IMR-90 (cell line): Measurements from ENCODE around the gene GPRC5C. TPM values are rescaled to one million over a fixed set of nuclear protein-coding genes. Genes with fewer than 3 reads are reported as not detected.

Source experiments
- ATAC-seq: fragments of 200-7000 bp; cut with Tn5 transposase; 2 replicates; pipeline ENCODE4 v1.9.1; 2020; ENCODE audit warnings: low read depth, mild to moderate bottlenecking, moderate library complexity
- BruUV-seq: library from RNA; stranded (reverse); fragments of 400-500 nt; replicated peaks from 2 replicates; lab custom pipeline; 2021; lab: Mats Ljungman, UMichigan
- CTCF ChIA-PET: fragments of 300-600 bp; formaldehyde crosslinking; extraction: SDS; loops from one replicate; lab custom pipeline; 2021; ENCODE audit warnings: antibody characterized with exemption; lab: Yijun Ruan, JAX
- POLR2A ChIA-PET: fragments of 300-600 bp; sonication (Branson Sonifier 250); formaldehyde crosslinking; loops from one replicate; lab custom pipeline; 2022; ENCODE audit warnings: antibody characterized with exemption; ENCODE audit not compliant: unreplicated experiment; lab: Charles Lee
- DNase-seq: peaks from one replicate; pipeline ENCODE4 v3.0.0; 2013
- H2AFZ ChIP-seq: replicated peaks from 2 replicates; pipeline ENCODE3; 2013; ENCODE audit warnings: low read length, mild to moderate bottlenecking; ENCODE audit not compliant: poor library complexity
- H2AK5ac ChIP-seq: 2 replicates; pipeline ENCODE4 v1.6.1; 2013; ENCODE audit warnings: low read depth, low read length, inconsistent platforms
- H2AK9ac ChIP-seq: replicated peaks from 2 replicates; pipeline ENCODE3; 2013; ENCODE audit warnings: mild to moderate bottlenecking, low read depth, low read length, moderate library complexity; ENCODE audit not compliant: poor library complexity
- H2BK120ac ChIP-seq: 2 replicates; pipeline ENCODE4 v1.6.1; 2013; ENCODE audit warnings: low read depth, low read length, inconsistent platforms
- H2BK15ac ChIP-seq: 3 replicates; pipeline ENCODE4 v1.6.1; 2013; ENCODE audit warnings: low read depth, low read length, inconsistent platforms
- H2BK20ac ChIP-seq: 2 replicates; pipeline ENCODE4 v1.6.1; 2013; ENCODE audit warnings: low read depth, mild to moderate bottlenecking, inconsistent platforms, low read length, moderate library complexity
- H2BK5ac ChIP-seq: 2 replicates; pipeline ENCODE4 v1.6.1; 2013; ENCODE audit warnings: mild to moderate bottlenecking, low read depth, low read length, inconsistent platforms; ENCODE audit not compliant: poor library complexity, severe bottlenecking
- H3K14ac ChIP-seq: replicated peaks from 2 replicates; pipeline ENCODE4 v1.6.1; 2013; ENCODE audit warnings: low read depth, low read length, inconsistent platforms
- H3K18ac ChIP-seq: 2 replicates; pipeline ENCODE4 v1.6.1; 2013; ENCODE audit warnings: low read depth, low read length, control low read depth
- H3K23ac ChIP-seq: 2 replicates; pipeline ENCODE4 v1.6.1; 2013; ENCODE audit warnings: low read depth, low read length, inconsistent platforms
- H3K27ac ChIP-seq: 2 replicates; pipeline ENCODE4 v1.5.1; 2013; ENCODE audit warnings: mild to moderate bottlenecking, control low read depth, low read length; ENCODE audit not compliant: insufficient read depth
- H3K27me3 ChIP-seq: 2 replicates; pipeline ENCODE4 v1.6.1; 2013; ENCODE audit warnings: low read length; ENCODE audit not compliant: control insufficient read depth, insufficient read depth
- H3K36me3 ChIP-seq: 2 replicates; pipeline ENCODE4 v1.6.1; 2013; ENCODE audit warnings: low read length, mixed read lengths; ENCODE audit not compliant: control insufficient read depth, insufficient read depth
- H3K4ac ChIP-seq: 2 replicates; pipeline ENCODE4 v1.6.1; 2013; ENCODE audit warnings: low read depth, low read length, inconsistent platforms
- H3K4me1 ChIP-seq: 2 replicates; pipeline ENCODE4 v1.6.1; 2013; ENCODE audit warnings: low read length, mixed read lengths; ENCODE audit not compliant: control insufficient read depth, insufficient read depth
- H3K4me2 ChIP-seq: 2 replicates; pipeline ENCODE4 v1.6.1; 2013; ENCODE audit warnings: low read depth, mild to moderate bottlenecking, control low read depth, low read length, moderate library complexity
- H3K4me3 ChIP-seq: 2 replicates; pipeline ENCODE4 v1.5.1; 2013; ENCODE audit warnings: low read depth, mild to moderate bottlenecking, control low read depth, low read length, moderate library complexity; ENCODE audit not compliant: insufficient read depth
- H3K56ac ChIP-seq: 2 replicates; pipeline ENCODE4 v1.6.1; 2013; ENCODE audit warnings: low read length, inconsistent platforms; ENCODE audit not compliant: insufficient read depth; ENCODE audit errors: extremely low read depth
- H3K79me1 ChIP-seq, 2 experiments: 2 replicates each; pipeline ENCODE4 v1.6.1; 2013; ENCODE audit warnings: low read length in 2 of 2, inconsistent platforms in 1 of 2, low read depth in 1 of 2
- H3K9ac ChIP-seq: 2 replicates; pipeline ENCODE4 v1.6.1; 2013; ENCODE audit warnings: low read depth, low read length, control low read depth
- H3K9me1 ChIP-seq: 2 replicates; pipeline ENCODE4 v1.6.1; 2013; ENCODE audit warnings: low read length, inconsistent platforms; ENCODE audit not compliant: insufficient read depth
- H3K9me3 ChIP-seq: 2 replicates; pipeline ENCODE4 v1.6.1; 2013; ENCODE audit warnings: low read length; ENCODE audit not compliant: control insufficient read depth, insufficient read depth
- H4K20me1 ChIP-seq: 2 replicates; pipeline ENCODE4 v1.6.1; 2013; ENCODE audit warnings: low read length, inconsistent platforms; ENCODE audit not compliant: insufficient read depth
- H4K5ac ChIP-seq: 2 replicates; pipeline ENCODE4 v1.6.1; 2013; ENCODE audit warnings: mild to moderate bottlenecking, low read depth, low read length, control low read depth
- H4K8ac ChIP-seq, 2 experiments: 2 replicates each; pipeline ENCODE4 v1.6.1; 2013; ENCODE audit warnings: low read depth in 2 of 2, low read length in 2 of 2, control low read depth in 1 of 2, inconsistent platforms in 1 of 2
- H4K91ac ChIP-seq: 2 replicates; pipeline ENCODE4 v1.6.1; 2013; ENCODE audit warnings: low read depth, low read length, inconsistent platforms; ENCODE audit not compliant: insufficient read depth
- MXI1 ChIP-seq: IDR thresholded peaks from 2 replicates; pipeline ENCODE4 v1.6.1; 2012; ENCODE audit warnings: low read depth, mild to moderate bottlenecking, low read length, moderate library complexity, borderline replicate concordance
- NFE2L2 ChIP-seq: fragments of 150-350 bp; IDR thresholded peaks from 2 replicates; pipeline ENCODE4 v1.6.1; 2016; ENCODE audit warnings: low read depth, mild to moderate bottlenecking, low read length
- RCOR1 ChIP-seq: IDR thresholded peaks from 2 replicates; pipeline ENCODE4 v1.6.1; 2012; ENCODE audit warnings: mild to moderate bottlenecking, low read length, improper control_type of control experiment; ENCODE audit not compliant: insufficient replicate concordance
- WGBS, 2 experiments: methylation state at CpG; one replicate each; pipeline versions ENCODE4 v1.1.5 to v1.1.7; 2013; ENCODE audit warnings: missing lambda C conversion rate in 2 of 2; ENCODE audit not compliant: insufficient read length in 1 of 2; ENCODE audit errors: extremely low coverage in 2 of 2; 5-methylcytosine and 5-hydroxymethylcytosine counted together
- dilution Hi-C: fragments of 300-500 bp; cut with HindIII; formaldehyde crosslinking; loops from one replicate; pipeline ENCODE4 v1.14.3; 2018; ENCODE audit warnings: low sequenced_read_pairs; ENCODE audit not compliant: unreplicated experiment
- in situ Hi-C: fragments of 300-500 bp; cut with MboI; formaldehyde crosslinking; loops from 3 replicates; pipeline ENCODE4 v1.14.3; 2019; ENCODE audit warnings: low sequenced_read_pairs, inconsistent platforms, mixed read lengths
- intact Hi-C: fragments of 100-400 bp; cut with micrococcal nuclease; formaldehyde crosslinking; loops from 2 replicates; pipeline ENCODE4 v1.10.0; 2022
- polyA plus RNA-seq, 3 experiments: library from polyadenylated mRNA; depleted of rRNA; stranded (reverse); fragments of >200 nt; gene quantifications; 2 replicates each; pipeline ENCODE4 v1.2.3, GENCODE V29; 2012; ENCODE audit warnings: low replicate concordance in 1 of 3
- total RNA-seq: library from RNA; depleted of rRNA; stranded (reverse); fragments of >200 nt; gene quantifications from 2 replicates; pipeline ENCODE4 v1.2.3, GENCODE V29; 2012

Gene GPRC5C
- total and polyA plus RNA-seq, 2 of the 4 experiments (the other 2 are of a cell fraction), result not detected

GRCh38 chr17:74474043-74474792, 42.3 kb downstream of the GPRC5C start:
- BruUV-seq, result no TSS peak
- no peak overlapping the region for H3K4me2 ChIP-seq
- WGBS, 2 experiments, result no CpG with 5 or more reads among the region's 9 CpGs
- H3K79me1 ChIP-seq, result no peaks in the 10 kb centered on the region
- H3K27me3 ChIP-seq, result no peaks in the 10 kb centered on the region
- H3K36me3 ChIP-seq, result no peaks in the 10 kb centered on the region
- H4K8ac ChIP-seq, result no peak overlapping the region
- no peak overlapping the region for H2BK15ac ChIP-seq
- DNase-seq (no peak), ATAC-seq (no peak)
- H2BK20ac ChIP-seq, result no peak overlapping the region
- H3K9me1 ChIP-seq, result no peaks in the 10 kb centered on the region
- intact Hi-C loops, result no loop called here
- H3K4ac ChIP-seq, result no peak overlapping the region
- H3K4me3 ChIP-seq, result no peak overlapping the region
- H3K9ac ChIP-seq, result no peak overlapping the region
- H3K9me3 ChIP-seq, result peaks cover 8% of the 10 kb centered on the region
- no peak overlapping the region for H2AK9ac ChIP-seq
- no peak overlapping the region for H2BK5ac ChIP-seq
- dilution Hi-C loops, result no loop called here
- no peak overlapping the region for H3K27ac ChIP-seq
- no peak overlapping the region for H2BK120ac ChIP-seq
- H3K56ac ChIP-seq, result no peak overlapping the region
- H2AK5ac ChIP-seq, result no peak overlapping the region
- no peak overlapping the region for H3K18ac ChIP-seq
- ChIA-PET CTCF (no interaction called here), POLR2A (no interaction called here)
- H4K91ac ChIP-seq, result no peak overlapping the region
- no peak for TF ChIP-seq MXI1
- TF ChIP-seq RCOR1, result no peak
- no peak for TF ChIP-seq NFE2L2
- in situ Hi-C loops, result no loop called here
- H3K14ac ChIP-seq, result no peak overlapping the region
- H4K5ac ChIP-seq, result no peak overlapping the region
- no peaks in the 10 kb centered on the region for H4K20me1 ChIP-seq
- H2AFZ ChIP-seq, result no peak overlapping the region
- no peaks in the 10 kb centered on the region for H3K4me1 ChIP-seq
- H3K23ac ChIP-seq, result no peak overlapping the region
